Retinal pigment epithelial cell (primary cell): ENCODE data around the gene WNT10A.

ENCODE experiments used
- DNase-seq: peaks from one replicate; pipeline ENCODE4 v3.0.0-alpha.2; 2010; ENCODE audit warnings: low read depth
- H3K4me3 ChIP-seq: 2 replicates; pipeline ENCODE4 v1.5.1; 2011; ENCODE audit warnings: mild to moderate bottlenecking, low read length, control low read depth, moderate library complexity
- TF ChIP-seq, protein P1 (sequence below): conservative IDR thresholded peaks from 2 replicates; pipeline ENCODE4 v1.5.1; 2011; ENCODE audit warnings: low read depth, low read length, control low read depth, inconsistent platforms

The WNT10A gene

DNA sequence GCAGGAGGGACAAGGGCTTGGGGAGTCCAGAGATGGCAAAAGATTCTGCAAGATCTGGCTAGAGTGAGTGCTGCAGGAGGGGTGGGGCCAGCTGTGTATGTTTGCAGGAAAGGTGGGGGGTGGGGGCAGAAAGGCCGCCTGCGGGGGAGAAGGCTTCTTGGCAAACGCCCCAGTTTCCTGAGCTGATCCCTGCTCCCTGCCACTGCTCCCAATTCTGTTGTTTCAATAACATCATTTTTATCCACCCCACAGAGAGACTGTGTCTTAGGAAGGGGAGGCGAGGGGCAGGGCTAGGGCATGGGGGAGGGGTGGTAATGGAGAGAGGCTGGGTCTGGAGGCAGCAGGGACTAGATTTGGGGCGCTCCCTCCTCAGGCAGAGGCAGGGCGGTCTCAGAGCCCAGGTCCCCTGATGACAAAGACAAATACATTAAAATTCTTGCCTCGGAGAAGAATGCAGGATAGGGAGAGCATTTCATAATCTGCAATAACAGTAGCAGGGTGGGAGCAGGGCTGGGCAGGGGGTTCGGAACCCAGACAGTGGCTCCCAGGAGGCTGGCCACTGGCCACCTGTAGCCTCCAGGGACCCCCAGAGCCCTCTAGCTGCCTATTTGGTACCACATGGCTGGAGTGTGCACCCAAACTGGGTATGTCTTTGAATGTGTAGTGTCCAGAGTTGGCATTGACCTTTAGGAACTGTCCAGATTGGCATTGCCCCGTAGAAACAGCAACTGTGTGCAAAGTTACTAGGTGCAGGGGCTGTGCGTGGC, 23.1 kb upstream of the WNT10A start:
- no peak overlapping the region for H3K4me3 ChIP-seq
- no peak for DNase-seq
- TF ChIP-seq, protein P1, sequence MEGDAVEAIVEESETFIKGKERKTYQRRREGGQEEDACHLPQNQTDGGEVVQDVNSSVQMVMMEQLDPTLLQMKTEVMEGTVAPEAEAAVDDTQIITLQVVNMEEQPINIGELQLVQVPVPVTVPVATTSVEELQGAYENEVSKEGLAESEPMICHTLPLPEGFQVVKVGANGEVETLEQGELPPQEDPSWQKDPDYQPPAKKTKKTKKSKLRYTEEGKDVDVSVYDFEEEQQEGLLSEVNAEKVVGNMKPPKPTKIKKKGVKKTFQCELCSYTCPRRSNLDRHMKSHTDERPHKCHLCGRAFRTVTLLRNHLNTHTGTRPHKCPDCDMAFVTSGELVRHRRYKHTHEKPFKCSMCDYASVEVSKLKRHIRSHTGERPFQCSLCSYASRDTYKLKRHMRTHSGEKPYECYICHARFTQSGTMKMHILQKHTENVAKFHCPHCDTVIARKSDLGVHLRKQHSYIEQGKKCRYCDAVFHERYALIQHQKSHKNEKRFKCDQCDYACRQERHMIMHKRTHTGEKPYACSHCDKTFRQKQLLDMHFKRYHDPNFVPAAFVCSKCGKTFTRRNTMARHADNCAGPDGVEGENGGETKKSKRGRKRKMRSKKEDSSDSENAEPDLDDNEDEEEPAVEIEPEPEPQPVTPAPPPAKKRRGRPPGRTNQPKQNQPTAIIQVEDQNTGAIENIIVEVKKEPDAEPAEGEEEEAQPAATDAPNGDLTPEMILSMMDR, result no peak

DNA sequence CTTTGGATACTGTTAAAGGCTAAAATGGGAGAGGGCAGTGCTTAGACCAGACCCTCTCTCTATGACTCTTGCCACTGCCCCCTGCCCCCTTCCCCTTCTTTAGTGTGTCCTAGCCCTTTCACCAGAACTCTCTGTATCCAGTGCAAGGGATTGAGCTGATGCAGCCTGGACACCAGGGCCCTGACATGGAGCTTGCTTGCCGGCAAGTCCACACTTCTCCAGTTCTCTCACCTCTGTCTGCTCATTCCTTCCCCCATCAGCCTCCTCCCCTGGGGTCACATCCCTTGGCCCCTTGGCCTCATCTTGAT, 22.6 kb upstream of the WNT10A start:
- TF ChIP-seq, protein P1, result no peak
- DNase-seq, result no peak
- no peak overlapping the region for H3K4me3 ChIP-seq

- no peak for DNase-seq
- no peak overlapping the region for H3K4me3 ChIP-seq
- TF ChIP-seq, protein P1, result no peak
Measured at GRCh38 chr2:218858671-218859555, 21.7 kb upstream of the WNT10A start.

DNA sequence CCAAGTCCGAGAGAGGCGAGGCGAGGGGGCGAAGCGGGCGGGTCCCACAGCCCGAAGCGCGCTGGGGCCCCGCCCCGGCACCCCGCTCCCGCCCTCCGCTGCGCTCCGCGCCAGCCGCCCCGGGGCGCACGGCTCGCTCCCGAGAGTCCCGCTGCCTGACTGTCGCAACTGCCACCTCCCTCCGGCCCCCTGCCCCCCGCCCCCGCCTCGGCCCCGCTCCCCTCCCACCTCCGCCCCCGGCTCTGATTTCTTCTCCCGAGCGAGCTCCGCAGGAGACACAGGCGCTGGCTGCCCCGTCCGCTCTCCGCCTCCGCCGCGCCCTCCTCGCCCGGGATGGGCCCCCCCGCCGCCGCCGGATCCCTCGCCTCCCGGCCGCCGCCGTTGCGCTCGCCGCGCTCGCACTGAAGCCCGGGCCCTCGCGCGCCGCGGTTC, 21.1 kb upstream of the WNT10A start, which contains the start of gene WNT6:
TSS of gene WNT6 (plus strand) at position 250 of the 432 bp plus-strand sequence. CDS start 233 bp downstream, outside the sequence.
- DNase-seq, result no peak
- no peak within 1 kb of the TSS for H3K4me3 ChIP-seq
- TF ChIP-seq, protein P1, result no peak

DNA sequence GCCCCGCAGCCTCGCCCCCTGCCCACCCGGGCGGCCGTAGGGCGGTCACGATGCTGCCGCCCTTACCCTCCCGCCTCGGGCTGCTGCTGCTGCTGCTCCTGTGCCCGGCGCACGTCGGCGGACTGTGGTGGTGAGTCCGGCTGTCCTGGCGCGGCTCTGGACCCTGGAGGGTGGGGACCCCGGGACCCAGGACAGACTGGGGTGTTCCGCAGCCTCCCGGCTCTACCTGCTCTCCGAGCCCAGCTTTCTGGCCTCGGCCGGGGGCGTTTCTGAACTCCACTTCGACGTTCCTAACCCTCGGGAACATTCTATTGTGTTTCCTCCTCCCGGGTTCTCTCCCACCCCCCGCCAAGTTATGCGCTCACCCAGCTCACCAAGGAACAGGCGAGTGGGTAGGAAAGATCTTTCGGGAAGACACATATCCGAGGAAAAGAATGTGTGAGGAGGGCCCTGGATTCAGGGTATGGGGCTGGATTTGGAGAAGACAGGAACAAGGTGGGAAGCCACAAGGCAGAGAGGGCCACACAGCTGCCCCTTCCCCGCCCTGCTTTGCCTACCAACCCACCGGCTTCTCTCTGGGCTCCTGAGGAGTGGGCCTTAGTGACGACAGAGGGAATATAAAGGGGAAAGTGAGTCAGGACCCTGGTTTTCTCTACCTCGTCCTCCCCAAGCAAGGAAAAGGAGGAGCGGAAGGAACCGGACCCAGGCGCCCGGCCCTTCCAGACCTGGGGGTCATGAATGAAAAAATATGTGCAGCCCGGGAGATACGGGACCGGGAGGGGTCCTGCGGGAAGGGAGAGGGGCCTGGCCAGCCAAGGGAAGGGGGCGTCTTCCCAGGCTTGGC, 20.4 kb upstream of the WNT10A start:
- TF ChIP-seq, protein P1, result no peak
- H3K4me3 ChIP-seq, result no peak overlapping the region
- DNase-seq, result no peak

DNA sequence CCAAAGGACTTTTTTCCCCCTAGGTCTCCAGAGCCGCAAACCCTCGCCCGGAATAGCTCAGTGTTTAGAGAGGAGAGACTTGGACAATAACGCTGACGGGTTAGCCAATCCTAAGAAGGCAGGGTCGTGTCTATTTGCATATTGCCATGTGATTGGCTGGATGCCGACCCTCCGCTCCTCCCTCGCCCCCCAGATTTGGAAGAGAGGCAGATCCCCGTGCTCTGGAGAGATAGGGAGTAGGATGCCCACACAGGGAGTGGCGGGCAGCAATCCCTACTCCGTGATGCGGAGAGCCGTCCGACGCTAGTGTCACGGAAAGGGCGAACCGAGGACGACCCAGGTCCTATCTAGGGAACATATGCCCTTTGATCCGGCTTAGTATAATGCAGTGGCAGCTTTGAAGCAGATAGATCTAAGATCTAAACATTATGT, 19.7 kb upstream of the WNT10A start:
- H3K4me3 ChIP-seq, result no peak overlapping the region
- DNase-seq, result peak; percentile 18
- TF ChIP-seq, protein P1, result no peak
